HG02943 (cell line): ENCODE results near the gene LIPE.

ENCODE experiments used
- ATAC-seq: cut with Tn5 transposase; IDR thresholded peaks from one replicate; pipeline ENCODE4 v1.9.1; 2021; ENCODE audit warnings: mild to moderate bottlenecking, low read depth, moderate library complexity; ENCODE audit not compliant: unreplicated experiment

Gene LIPE

DNA sequence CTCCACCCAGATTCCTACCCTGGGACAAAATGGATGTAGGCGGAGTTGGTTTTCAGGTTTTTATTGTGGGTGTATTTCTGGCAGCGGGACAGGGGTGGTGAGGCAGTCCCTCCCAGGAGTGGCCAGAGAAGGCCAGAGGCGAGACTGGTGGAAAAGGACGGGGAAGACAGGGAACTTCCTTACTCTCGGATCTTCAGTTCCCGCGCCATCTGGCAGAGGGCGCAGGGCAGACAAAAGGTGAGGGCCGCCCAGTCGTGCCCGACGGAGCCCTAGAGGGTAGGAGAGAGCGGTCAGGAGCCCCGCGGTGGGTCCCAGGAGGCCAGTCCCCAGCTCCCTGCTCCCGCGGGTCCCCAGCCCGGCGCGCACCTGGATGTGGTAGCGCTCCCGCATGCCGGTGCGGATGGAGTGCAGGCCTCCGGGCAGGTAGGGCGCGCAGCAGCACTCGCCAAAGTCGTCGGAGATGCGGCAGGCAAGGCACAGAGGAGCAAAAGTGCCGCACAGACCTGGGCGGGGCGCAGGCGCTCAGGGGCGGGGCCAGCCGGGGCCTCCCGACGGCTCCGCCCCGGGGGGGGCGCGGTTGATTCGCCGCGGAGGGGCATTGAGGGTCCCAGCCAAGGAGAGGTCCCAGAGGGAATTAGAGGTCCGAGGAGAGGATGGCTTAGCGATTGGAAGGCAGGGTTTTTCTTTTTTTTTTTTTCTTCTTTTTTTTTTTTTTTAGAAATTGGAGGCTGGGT lies 40.0 kb downstream of the LIPE start:
- ATAC-seq, result no peak

DNA sequence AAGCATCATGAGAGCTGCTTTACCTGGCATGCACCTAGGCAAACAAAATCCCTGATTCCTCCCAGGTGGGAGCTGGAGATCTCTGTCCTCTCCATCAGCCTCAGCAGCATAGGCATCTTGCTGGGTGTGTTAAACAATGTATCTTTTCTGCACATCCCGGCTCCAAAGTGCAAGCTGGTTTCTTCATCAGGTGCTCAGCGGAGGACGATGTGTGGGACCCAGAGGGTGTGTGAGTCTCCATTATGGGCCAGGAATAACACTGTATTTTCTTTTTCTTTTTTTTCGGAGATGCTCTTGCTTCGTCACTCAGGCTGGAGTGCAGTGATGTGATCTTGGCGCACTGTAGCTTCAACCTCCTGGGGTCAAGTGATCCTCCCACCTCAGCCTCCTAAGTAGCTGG lies 47.0 kb downstream of the LIPE start:
- no peak for ATAC-seq

DNA sequence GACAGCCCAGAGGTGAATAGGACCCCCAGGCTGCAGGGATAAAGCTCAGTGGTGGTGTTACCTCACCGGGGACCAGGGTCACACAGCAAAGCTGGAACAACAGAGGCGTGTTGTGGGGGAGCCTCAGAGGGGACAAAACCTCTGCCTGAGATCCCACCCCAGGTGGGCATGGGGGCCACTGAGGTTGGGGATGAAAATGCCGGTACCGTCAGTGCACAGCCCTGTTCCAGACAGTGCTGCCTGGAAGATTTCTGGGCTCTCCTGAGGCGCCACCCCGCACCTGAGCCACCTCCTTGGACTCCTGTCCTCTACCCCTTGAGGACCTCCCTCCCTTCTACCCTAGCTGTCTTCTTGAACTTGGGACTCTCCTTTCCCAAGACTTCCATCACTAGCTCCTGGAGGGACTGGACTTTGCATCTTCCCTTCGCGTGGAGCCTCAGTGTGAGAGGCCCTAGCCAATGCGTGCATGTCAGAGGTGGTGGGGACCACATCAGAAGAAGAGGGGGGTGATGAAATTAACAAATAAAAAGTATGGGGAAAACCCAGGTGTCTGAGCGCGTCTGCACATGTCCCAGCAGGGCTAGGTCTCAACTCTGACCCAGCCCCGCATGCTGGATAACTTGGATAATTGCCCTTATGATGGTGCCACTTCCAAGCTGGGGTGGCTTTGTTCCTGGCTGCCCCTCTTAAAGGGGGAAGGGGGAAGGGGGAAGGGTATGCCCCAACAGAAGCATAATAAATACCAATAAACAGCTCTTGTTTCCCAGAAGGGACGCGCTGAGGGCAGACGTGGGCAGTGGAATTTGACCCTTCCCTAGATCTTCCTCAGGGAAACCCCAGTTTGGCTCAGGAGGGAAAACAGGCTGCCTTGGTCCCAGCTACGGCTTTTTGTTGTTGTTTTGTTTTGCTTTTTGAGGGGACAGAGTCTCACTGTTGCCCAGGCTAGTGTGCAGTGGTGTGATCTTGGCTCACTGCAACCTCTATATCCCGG lies 48.7 kb downstream of the LIPE start:
- no peak for ATAC-seq

DNA sequence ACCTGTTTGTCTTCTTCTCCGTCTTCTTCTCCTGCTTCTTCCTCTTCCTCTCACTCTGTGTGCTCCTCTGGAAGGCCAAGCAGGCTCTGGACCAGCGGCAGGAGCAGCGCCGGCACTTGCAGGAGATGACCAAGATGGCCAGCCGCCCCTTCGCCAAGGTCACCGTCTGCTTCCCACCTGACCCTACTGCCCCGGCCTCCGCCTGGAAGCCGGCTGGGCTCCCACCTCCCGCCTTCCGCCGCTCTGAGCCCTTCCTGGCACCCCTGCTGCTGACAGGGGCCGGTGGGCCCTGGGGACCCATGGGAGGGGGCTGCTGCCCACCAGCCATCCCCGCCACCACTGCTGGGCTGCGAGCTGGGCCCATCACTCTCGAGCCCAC lies 51.0 kb downstream of the LIPE start:
- no peak for ATAC-seq

DNA sequence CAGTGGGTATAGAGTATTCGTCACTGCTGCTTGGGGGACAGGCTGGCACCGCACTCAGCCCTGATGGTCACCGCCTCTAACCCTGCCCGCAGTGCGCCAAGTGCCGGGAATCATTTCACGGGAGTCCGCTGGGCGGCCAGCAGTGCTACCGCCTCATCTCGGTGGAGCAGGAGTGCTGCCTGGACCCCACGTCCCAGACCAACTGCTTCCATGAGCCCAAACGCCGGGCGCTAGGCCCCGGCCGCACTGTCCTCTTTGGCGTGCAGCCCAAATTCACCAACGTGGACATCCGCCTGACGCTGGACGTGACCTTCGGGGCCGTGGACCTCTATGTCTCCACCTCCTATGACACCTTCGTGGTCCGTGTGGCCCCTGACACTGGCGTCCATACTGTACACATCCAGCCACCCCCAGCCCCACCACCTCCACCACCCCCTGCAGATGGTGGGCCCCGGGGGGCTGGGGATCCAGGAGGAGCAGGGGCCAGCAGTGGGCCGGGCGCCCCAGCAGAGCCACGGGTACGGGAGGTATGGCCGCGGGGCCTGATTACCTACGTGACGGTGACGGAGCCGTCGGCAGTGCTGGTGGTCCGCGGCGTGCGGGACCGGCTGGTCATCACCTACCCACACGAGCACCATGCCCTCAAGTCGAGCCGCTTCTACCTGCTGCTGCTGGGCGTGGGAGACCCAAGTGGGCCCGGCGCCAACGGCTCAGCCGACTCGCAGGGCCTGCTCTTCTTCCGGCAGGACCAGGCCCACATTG lies 51.6 kb downstream of the LIPE start:
- ATAC-seq, result no peak

DNA sequence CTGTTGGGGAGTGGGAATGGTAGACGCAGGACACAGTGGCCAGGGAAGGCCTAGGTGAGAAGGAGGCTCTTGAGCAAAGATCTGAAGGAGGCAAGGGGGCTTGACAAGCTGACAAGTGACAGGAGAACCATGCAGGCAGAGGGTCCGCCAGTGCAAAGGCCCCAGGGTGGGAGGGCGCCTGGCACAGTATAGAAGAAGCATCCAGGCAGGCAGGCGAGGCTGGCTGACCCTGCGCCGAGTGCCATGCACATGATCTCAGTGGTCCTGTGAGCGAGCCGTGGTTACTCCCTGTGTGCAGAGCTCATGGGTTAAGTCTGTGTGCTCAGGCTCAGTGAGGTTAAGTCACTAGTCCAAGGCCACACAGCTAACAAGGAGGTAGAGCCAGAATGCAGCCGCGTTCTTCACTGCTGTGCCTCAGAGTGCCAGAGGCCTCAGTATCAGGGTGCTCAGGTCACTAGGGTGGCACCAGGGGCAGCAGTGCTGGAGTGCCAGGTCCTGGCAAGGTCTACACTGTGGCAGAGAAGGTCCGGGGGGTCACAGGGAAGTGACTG lies 52.3 kb downstream of the LIPE start:
- ATAC-seq, result no peak

DNA sequence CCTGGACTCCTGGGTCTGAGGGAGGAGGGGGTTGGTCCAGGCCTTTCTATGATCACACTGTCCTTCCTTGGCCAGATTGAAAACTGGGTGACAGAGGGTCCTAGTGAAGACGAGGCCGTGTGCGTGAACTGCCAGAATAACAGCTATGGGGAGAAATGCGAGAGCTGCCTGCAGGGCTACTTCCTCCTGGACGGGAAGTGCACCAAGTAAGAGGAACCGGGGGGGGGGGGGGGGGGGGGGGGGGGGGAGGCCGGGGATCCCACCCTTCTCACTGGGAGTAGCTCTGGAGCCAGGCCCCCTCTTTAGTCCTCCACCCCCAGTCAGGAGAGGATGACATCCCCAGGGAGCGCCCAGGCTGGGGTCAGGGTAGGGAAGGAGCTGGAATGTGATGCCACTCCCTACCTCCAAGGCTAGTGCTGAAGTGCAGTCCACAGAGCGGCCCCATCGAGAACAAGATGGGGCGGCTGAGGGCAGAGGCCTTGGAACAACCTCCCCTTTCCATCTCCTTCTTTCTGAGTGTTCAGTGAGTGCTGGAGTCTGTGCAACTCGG lies 56.5 kb downstream of the LIPE start:
- ATAC-seq, result no peak

DNA sequence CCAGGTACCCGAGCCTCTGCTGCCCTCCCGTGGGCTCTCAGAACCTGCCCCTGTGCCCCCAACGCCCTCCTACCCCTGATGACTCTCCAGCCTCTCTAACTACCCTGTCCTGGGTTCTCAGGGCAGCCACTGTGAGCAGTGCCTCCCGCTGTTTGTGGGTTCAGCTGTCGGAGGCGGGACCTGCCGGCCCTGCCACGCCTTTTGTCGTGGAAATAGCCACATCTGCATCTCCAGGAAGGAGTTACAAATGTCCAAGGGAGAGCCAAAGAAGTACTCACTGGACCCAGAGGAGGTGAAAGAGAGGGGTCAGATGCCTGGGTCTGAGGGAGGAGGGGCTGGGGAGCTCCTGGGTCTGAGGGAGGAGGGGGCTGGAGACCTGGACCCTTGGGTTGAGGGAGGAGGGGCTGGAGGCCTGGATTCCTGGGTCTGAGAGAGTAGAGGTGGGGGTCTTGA lies 57.1 kb downstream of the LIPE start:
- ATAC-seq, result no peak

DNA sequence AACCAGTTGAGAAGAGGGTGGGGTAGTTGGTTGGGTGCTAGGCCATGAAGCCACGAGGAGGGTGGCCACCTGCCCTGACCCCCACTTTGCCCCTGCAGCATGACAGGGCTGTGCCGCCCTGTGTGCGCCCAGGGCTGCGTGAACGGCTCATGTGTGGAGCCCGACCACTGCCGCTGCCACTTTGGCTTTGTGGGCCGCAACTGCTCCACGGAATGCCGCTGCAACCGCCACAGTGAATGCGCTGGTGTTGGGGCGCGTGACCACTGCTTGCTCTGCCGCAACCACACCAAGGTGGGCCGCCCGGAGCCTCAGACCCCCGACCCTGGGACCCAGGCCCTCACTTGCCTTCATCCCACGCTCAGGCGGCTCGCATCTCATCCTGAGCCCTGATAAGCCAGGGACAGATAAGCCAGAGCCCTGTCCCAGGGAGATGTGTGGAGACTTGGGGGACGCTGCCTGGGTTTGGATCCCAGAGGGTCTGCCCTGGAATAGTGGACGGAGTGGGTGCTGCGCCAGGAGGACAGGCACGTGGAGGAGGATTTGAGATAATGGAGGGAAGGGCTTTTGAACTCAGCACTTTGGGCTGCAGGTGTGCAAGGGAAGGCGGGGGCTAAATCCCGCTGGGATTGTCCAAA lies 57.6 kb downstream of the LIPE start:
- ATAC-seq, result no peak

DNA sequence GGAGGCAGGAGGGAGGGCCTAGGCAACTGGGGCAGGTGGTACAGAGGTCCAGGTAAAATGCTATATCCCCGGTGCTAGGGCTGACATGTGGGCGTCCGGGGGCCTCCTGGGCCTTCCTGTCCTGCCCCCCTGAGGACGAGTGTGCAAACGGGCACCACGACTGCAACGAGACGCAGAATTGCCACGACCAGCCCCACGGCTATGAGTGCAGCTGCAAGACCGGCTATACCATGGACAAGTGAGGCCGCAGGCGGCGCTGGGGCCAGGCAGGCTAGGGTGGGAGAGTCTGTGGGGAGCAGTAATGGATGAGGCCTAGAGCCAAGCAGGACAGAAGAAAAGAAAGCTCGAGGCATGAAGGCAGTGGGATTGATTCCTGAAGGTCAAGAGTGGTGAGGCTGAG lies 58.4 kb downstream of the LIPE start:
- no peak for ATAC-seq

DNA sequence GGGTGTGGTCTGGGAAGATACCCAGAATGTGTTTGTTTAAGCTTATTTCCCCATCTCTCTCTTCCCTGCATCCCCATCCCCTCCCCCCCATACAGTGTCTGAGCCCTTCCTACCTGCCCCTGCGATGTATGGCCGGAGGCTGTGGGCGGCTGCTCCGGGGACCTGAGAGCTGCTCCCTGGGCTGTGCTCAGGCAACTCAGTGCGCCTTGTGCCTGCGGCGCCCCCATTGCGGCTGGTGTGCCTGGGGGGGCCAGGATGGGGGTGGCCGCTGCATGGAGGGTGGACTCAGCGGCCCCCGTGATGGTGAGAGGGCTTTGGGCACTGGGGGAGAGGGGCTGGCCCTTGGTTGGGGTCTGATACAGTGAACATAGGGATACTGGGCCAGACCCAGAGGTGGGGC lies 58.8 kb downstream of the LIPE start:
- ATAC-seq, result no peak

DNA sequence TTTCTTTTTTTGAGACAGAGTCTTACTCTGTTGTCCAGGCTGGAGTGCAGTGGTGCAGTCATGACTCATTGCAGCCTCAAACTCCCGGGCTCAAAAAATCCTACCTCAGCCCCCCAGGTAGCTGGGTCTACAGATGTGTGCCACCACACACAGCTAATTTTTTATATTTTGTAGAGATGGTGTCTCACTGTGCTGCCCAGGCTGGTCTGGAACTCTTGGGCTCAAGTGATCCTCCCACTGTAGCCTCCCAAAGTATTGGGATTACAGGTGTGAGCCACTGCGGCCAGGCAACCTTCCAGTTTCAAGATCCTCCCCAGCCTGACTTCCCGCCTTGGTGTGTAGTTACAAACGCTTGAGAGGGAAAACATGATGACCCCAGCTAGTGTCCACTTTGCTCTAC lies 59.3 kb downstream of the LIPE start:
- no peak for ATAC-seq

DNA sequence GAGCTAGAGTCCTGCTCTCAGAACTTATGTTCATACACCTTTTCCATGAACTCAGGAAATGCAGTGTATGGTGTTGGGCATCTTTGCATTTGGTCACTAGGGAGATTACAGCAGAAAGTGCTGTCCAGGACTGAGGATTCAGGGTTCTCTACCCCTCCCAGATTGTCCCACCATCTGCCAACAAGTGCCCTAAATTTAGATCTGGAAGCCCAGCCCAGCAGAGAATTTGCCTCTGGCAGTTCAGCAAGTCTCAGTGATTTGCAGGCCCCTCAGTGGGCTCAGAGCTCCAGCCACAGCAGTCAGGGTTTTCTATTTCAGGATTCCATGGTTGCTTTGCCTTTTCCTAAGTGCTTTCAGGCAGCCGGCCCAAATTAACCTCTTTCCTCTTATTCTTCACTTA lies 60.5 kb downstream of the LIPE start:
- ATAC-seq, result no peak

DNA sequence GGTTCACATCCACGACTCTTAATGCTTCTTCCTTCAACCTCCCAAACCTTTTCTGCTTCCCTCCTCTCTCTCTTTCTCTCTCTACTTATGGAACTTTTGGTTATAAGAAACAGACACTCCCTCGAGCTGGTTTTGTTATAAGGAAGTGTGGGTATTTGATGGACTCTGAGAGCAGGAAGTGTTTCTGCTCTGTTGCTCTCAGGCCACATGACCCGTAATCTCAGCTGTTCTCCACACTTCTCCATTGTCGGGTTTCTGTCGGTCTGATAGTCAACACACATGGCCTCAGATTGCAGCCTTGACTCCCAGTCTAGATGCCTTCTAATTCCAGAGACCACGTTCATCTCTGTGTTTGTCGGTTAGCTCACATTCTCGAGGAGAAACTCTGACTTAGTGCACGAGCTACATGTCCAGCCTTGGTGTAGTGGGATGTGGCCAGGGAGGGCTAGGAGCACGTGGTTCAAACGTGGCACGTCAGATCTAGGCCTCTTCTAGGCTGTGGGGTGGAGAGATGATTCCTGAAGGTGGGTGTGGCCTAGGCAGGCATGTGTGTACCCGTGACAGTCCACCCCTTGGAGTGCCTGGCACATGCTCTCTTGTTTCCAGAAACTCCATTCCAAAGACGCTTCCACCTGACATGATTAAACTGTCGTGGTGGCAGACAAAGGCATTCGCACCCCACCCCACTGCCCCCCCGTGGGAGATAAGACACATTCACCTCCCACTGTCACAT lies 63.4 kb downstream of the LIPE start:
- ATAC-seq, result no peak

DNA sequence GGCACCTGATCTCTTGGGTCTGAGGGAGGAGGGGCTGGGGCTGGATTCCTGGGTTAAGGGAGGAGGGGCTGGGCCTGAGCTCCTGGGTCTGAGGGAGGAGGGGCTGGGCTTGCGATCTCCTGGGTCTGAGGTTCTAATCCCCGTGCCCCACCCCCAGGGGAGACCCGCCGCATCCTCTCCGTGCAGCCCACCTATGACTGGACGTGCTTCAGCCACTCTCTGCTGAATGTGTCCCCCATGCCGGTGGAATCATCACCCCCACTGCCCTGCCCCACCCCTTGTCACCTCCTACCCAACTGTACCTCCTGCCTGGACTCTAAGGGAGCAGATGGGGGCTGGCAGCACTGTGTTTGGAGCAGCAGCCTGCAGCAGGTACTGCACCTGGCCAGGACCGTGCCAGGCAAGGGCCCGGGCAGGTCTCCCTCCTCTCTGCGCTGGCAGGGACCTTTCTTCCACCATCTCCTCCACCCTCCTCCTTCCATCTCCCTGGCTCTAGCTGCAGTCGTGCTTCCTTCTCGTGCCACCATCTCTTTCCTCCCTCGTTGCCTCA lies 64.2 kb downstream of the LIPE start:
- no peak for ATAC-seq

DNA sequence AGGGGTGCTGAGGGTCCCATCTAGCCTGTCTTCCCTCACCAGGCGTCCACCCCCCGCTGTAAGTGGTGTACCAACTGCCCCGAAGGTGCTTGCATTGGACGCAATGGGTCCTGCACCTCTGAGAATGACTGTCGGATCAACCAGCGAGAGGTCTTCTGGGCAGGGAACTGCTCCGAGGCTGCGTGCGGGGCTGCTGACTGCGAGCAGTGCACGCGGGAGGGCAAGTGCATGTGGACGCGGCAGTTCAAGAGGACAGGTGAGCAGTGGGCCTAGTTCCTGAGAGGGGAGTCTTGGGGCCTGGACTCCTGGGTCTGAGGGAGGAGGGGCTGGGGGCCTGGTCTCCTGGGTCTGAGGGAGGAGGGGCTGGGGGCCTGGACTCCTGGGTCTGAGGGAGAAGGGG lies 64.8 kb downstream of the LIPE start:
- no peak for ATAC-seq

DNA sequence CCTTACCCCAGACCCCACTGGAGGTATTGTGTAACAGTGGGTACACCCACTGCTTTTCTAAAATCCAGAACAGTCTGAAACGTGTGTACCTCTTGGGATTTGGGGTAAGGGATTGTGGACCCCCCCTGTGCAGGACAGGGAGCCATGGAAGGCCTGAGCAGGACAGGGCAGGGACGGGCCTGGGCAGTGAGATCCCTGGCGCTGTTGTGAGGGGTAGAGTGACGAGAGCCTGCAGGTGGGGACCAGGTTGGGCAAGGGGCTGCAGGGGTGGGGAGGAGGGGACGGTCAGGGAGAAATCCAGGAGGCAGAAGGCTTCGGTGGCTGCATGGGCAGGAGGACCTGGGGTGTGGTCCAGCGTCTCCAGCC lies 65.7 kb downstream of the LIPE start:
- no peak for ATAC-seq

DNA sequence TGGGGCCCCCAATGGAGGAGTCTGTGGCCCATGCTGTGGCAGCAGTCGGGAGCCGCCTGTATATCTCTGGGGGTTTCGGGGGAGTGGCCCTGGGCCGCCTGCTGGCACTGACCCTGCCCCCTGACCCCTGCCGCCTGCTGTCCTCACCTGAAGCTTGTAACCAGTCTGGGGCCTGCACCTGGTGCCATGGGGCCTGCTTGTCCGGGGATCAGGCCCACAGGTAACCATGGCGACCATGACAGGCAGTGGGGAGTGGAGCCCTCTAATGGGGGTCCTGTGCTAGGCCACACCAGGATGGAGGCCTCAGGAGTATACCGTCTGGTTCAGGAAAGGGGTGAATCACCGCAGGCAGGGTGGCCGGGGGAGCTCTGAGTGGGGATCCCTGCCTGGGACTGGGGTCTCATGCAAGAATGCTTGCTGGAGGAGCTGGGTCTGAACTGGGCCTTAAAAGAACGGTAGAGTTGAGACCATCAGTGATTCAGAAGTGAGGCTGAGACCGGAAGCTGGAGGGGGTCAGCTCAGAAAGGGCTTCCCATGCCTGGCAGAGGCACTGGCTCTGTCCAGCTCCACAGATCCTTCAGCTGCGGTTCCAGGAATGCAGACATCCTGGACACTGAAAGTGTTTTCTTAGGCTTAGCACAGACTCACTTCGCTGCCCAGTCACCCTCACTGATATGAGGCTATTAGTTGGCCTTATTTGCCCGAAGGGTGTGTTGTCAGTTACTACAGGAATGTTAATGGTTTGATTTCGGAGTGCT lies 66.2 kb downstream of the LIPE start:
- no peak for ATAC-seq
